ENCODE measurements around the gene CAPZA1.

CAPZA1 gene

DNA sequence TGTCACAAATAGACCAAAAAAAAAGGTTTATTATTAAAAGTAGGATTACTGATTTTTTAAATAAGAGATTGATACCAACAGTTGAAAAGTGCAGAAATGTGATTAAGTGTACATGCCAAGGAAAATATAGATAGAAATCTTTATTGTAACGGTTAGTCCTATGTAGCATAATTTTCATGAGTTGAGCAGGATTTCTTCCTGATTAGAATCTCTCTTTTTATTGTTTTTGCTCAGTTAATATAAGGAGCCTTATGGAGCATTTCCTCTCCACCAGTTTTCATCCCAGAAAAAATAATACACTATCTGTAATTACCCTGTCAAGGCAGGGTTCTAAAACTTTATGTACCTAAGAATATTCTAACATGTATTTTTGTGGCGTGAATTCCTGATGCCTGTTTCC, 23.4 kb downstream of the CAPZA1 start:
- no peak for TF ChIP-seq MAX (IDR thresholded peaks at IDR 0.05; ENCODE audit: low read depth, low read length)
- no peak for TF ChIP-seq POLR2A (IDR thresholded peaks at IDR 0.05; ENCODE audit: extremely low read depth, insufficient read length)
- TF ChIP-seq MYC (IDR thresholded peaks at IDR 0.05; ENCODE audit: low read depth, low read length) = no peak
- TF ChIP-seq, protein P1, sequence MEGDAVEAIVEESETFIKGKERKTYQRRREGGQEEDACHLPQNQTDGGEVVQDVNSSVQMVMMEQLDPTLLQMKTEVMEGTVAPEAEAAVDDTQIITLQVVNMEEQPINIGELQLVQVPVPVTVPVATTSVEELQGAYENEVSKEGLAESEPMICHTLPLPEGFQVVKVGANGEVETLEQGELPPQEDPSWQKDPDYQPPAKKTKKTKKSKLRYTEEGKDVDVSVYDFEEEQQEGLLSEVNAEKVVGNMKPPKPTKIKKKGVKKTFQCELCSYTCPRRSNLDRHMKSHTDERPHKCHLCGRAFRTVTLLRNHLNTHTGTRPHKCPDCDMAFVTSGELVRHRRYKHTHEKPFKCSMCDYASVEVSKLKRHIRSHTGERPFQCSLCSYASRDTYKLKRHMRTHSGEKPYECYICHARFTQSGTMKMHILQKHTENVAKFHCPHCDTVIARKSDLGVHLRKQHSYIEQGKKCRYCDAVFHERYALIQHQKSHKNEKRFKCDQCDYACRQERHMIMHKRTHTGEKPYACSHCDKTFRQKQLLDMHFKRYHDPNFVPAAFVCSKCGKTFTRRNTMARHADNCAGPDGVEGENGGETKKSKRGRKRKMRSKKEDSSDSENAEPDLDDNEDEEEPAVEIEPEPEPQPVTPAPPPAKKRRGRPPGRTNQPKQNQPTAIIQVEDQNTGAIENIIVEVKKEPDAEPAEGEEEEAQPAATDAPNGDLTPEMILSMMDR (IDR thresholded peaks at IDR 0.05; ENCODE audit: low read depth, low read length) = no peak
- no peak for DNase-seq (ENCODE audit: low read depth)
- no peak overlapping the region for H3K4me3 ChIP-seq (ENCODE audit: low read depth, low read length)

DNA sequence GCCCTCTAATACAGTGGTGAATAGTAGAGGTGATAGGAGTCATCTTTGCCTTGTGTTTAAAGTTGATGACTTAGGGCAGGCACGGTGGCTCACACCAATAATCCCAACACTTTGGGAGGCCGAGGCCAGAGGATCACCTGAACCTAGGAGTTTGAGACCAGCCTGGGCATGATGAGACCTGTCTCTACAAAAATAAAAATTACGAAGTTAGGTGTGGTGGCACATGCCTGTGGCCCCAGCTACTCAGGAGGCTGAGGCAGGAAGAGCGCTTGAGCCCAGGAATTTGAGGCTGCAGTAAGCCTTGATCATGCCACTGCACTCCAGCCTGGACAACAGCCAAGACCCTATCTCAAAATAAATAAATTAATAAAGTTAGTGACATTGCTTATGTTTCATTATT, 26.6 kb downstream of the CAPZA1 start:
- DNase-seq (ENCODE audit: low read depth) = no peak
- TF ChIP-seq MAX (IDR thresholded peaks at IDR 0.05; ENCODE audit: low read depth, low read length) = no peak
- TF ChIP-seq, protein P1 (IDR thresholded peaks at IDR 0.05; ENCODE audit: low read depth, low read length) = no peak
- TF ChIP-seq MYC (IDR thresholded peaks at IDR 0.05; ENCODE audit: low read depth, low read length) = no peak
- TF ChIP-seq POLR2A (IDR thresholded peaks at IDR 0.05; ENCODE audit: extremely low read depth, insufficient read length) = no peak

GRCh38 chr1:112651205-112651604, 31.6 kb downstream of the CAPZA1 start:
- no peak for DNase-seq (ENCODE audit: low read depth)
- H3K4me3 ChIP-seq (ENCODE audit: low read depth, low read length) = no peak overlapping the region

More for the DNA sequence above, 26.6 kb downstream of the CAPZA1 start:
- no peak overlapping the region for H3K4me3 ChIP-seq (ENCODE audit: low read depth, low read length)

GRCh38 chr1:112665857-112666256, 46.2 kb downstream of the CAPZA1 start:
- TF ChIP-seq, protein P1 (IDR thresholded peaks at IDR 0.05; ENCODE audit: low read depth, low read length) = no peak
- TF ChIP-seq POLR2A (IDR thresholded peaks at IDR 0.05; ENCODE audit: extremely low read depth, insufficient read length) (no peak), MYC (IDR thresholded peaks at IDR 0.05; ENCODE audit: low read depth, low read length) (no peak), MAX (IDR thresholded peaks at IDR 0.05; ENCODE audit: low read depth, low read length) (no peak)
- no peak overlapping the region for H3K4me3 ChIP-seq (ENCODE audit: low read depth, low read length)
- DNase-seq (ENCODE audit: low read depth) = no peak

More at GRCh38 chr1:112651205-112651604, 31.6 kb downstream of the CAPZA1 start:
- no peak for TF ChIP-seq POLR2A (IDR thresholded peaks at IDR 0.05; ENCODE audit: extremely low read depth, insufficient read length)
- no peak for TF ChIP-seq MYC (IDR thresholded peaks at IDR 0.05; ENCODE audit: low read depth, low read length)
- TF ChIP-seq MAX (IDR thresholded peaks at IDR 0.05; ENCODE audit: low read depth, low read length) = no peak
- TF ChIP-seq, protein P1 (IDR thresholded peaks at IDR 0.05; ENCODE audit: low read depth, low read length) = no peak

- DNase-seq (ENCODE audit: low read depth) = no peak
- no peak for TF ChIP-seq MAX (IDR thresholded peaks at IDR 0.05; ENCODE audit: low read depth, low read length)
- no peak for TF ChIP-seq MYC (IDR thresholded peaks at IDR 0.05; ENCODE audit: low read depth, low read length)
- TF ChIP-seq, protein P1 (IDR thresholded peaks at IDR 0.05; ENCODE audit: low read depth, low read length) = no peak
- no peak for TF ChIP-seq POLR2A (IDR thresholded peaks at IDR 0.05; ENCODE audit: extremely low read depth, insufficient read length)
- no peak overlapping the region for H3K4me3 ChIP-seq (ENCODE audit: low read depth, low read length)
Observed at GRCh38 chr1:112666946-112667345, 47.3 kb downstream of the CAPZA1 start.
